HG02943 (cell line): ENCODE data around the gene SEC62.
A peak's percentile ranks its signal among the peaks of the same experiment; 100 is the strongest.

ENCODE experiments used
- ATAC-seq: cut with Tn5 transposase; IDR thresholded peaks from one replicate; pipeline ENCODE4 v1.9.1; 2021; ENCODE audit warnings: mild to moderate bottlenecking, low read depth, moderate library complexity; ENCODE audit not compliant: unreplicated experiment

Gene SEC62

GRCh38 chr3:169965562-169966427 lies 812 bp upstream of the SEC62 start:
- peak; percentile 26 for ATAC-seq

GRCh38 chr3:169966951-169967915 lies 626 bp downstream of the SEC62 start:
- ATAC-seq: peak; percentile 41

DNA sequence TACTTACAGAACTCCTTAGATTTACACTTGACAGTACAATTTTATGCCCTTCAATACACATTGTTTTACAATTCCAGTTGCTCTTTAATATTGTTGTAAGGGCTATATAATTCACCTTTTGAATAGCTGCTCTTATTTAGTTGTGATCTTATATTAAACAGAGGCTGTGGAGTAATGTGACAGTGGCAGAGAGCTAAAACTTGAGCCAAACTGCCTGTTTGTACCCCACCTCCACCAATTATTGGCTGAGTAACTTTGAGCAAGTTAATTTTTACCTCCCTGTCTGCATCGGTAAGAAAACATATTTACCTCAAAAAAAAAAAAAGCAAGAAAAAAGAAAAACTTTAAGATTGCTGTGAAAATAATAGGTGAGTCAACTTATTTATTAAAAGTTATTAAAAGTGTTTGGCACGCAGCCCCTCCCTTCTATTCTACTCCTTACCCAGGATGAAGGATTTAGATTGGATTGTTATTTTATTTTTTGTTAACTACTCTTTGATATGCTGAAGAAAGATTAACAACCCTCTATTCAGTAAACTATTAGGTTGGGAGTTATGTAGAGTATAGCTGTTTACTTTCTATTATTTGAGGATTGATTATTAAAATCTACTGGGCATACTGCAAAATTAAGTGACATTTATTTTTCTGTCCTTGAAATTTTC lies 1.7 kb downstream of the SEC62 start:
- ATAC-seq: no peak

- ATAC-seq: no peak
These were observed 2.8 kb downstream of the SEC62 start for GRCh38 chr3:169969174-169970095.

- ATAC-seq: no peak
These were observed 4.2 kb downstream of the SEC62 start for GRCh38 chr3:169970847-169971246.

DNA sequence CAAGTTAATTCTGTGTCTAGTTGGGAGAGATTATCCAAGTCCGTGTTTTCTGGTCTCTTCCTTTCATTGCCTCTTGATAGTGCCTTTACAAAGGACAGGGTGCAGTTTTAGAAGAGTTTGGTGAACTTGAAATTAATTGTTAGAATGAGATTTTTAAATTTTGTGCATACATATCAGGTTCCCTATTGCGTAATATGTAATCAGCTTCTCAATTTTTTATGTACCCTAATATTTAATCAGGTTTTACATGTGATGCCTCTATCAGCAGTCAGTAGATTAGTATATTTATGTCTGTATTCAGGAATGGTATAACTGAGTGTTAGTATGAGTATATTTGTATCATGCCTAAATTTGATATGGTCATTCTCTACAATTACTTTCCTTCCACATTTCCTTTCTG lies 4.9 kb downstream of the SEC62 start:
- ATAC-seq: no peak

GRCh38 chr3:169980055-169980454 lies 13.4 kb downstream of the SEC62 start:
- no peak for ATAC-seq

DNA sequence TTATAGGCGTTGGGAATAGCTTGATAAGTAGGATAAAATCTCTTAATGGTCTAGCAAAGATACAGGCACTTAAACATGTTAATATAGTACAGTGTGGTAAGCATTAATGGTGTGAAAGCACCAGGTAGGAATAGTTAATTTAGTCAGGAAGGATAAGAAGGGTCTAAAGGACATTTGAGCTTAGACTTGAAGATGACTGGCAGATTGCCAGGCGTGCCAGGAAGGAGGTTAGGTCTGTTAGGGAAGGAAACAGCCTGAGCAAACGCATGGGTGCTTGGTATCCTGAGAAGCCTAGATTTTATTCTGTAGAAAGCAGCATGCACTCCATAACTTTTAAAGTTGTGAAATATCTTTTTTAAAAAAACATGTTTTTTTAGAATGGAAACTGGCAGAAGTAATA lies 17.7 kb downstream of the SEC62 start:
- ATAC-seq: no peak

GRCh38 chr3:169990431-169990830 lies 23.8 kb downstream of the SEC62 start:
- no peak for ATAC-seq

DNA sequence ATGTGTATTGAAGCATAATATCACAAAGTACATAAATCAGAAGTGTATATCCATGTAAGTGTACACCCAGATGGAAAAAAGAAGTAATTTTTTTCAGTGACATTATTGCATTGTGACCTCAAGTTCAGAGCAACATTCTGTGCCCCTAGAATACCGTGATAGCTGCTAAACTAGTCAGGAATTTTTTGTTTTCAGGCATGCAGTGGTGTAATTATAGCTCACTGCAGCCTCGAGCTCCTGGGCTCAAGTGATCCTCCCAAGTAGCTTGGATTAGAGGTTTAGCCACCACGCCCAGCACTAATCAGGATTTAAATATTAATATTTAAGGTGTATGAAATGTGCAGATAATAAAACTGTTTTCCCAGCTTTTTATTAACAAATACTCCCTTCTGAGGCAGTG lies 25.5 kb downstream of the SEC62 start:
- ATAC-seq: no peak

GRCh38 chr3:169992781-169993180 lies 26.2 kb downstream of the SEC62 start:
- ATAC-seq: no peak

GRCh38 chr3:169993761-169994160 lies 27.2 kb downstream of the SEC62 start:
- ATAC-seq: no peak

GRCh38 chr3:169996063-169996462 lies 29.5 kb downstream of the SEC62 start:
- no peak for ATAC-seq

DNA sequence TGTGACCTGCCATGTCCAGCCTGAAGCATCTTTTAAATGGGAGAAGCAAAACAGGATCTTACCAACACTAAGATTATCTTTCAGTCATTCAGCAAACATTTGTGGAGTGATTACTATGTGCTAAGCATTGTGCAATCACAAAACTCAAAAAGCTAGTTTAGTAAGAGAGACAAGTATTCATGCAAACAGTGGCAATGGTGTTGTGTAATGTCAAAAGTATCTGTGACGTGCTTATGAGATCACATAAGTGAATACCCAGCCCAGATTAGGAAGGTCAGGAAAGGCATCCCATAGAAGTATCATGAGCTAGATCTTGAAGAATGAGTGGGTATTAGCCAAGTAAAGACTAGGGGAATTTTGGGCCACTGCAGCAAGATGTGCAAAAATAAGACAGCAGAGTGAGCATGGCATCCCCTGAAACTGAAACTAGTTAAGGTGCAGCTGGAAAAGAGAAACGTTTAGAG lies 32.1 kb downstream of the SEC62 start:
- ATAC-seq: no peak

GRCh38 chr3:169999433-169999832 lies 32.8 kb downstream of the SEC62 start:
- peak; percentile 61 for ATAC-seq

- ATAC-seq: no peak
These were observed 33.4 kb downstream of the SEC62 start for GRCh38 chr3:170000051-170000450.

- ATAC-seq: no peak
These were observed 35.6 kb downstream of the SEC62 start for GRCh38 chr3:170002231-170002630.

- no peak for ATAC-seq
These were observed 36.3 kb downstream of the SEC62 start for GRCh38 chr3:170002879-170003278.

GRCh38 chr3:170003881-170004356 lies 37.3 kb downstream of the SEC62 start:
- no peak for ATAC-seq
